HG03442 (cell line): ENCODE results near the gene CHAD.
A peak's percentile ranks its signal among the peaks of the same experiment; 100 is the strongest.
"Not testable (repeated sequence)": the region's sequence is repeated elsewhere in the genome, so short reads cannot be mapped to it uniquely, and the experiment has no call there.

Experiments used
- ATAC-seq: cut with Tn5 transposase; IDR thresholded peaks from one replicate; pipeline ENCODE4 v1.9.1; 2021; ENCODE audit warnings: mild to moderate bottlenecking, moderate library complexity; ENCODE audit not compliant: unreplicated experiment

The CHAD gene

DNA sequence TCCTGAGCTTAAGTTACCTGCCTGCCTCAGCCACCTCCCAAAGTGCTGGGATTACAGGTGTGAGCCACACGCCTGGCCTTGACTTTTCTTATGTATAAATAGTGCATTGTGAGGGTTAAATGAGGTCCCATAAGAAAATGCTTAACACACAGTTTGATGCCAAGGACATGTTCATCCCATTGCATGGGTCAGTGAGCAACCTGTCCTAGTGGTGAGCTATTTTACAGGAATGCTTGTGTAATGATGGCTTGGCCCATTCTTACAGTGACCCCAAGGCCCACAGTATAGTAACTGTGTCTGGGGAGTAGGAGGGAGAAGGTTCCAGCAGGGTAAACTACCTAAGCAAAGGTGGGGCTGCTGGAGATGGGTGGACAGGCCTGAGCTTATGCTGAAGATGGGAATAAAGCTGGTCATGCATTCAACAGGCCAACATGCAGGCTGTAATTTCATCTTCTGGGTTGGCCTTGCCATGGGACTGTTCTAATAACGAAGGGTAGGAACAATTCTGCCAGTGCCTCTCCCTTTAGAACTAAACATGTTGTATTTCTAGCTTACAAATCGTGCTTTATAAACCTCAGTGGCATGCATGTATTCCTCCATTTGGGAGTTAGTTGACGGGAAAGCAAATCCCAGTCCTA, 36.4 kb downstream of the CHAD start:
- ATAC-seq = no peak

DNA sequence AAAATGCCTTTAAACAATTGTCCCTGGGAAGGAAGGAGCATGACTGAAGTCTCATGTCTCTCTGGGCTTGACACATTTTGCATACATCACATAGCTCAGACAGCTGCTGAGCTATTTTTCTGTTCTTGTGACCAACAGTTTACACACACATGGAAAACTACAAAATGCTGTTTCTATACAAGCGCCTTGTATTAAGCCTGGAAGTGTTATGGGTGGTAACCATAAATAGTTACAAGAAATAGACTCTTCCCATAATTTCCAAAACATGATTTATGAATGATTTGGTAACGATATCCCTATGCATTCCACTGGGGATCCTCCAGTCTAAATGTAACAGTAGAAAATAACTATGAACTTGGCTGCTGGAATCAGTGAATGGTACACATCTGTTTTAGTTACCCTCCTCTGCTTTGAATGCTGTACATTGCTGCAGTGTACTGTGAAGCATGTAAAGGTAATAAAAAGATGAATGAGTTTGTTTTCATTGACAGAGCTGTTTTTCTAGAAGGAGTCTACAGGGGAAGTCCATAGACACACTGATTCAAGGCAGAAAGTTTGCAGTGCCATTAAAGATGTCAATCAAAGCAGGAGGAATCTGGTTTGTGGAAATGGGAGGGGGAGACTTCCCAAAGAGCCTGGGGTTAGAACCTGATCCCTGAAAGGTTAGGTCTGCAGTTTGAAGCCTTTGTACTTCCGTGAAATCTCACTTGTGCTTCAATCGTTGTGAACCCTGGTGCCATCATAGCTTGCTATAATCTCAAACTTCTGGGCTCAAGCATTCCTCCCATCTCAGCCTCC, 37.7 kb downstream of the CHAD start:
- no peak for ATAC-seq

DNA sequence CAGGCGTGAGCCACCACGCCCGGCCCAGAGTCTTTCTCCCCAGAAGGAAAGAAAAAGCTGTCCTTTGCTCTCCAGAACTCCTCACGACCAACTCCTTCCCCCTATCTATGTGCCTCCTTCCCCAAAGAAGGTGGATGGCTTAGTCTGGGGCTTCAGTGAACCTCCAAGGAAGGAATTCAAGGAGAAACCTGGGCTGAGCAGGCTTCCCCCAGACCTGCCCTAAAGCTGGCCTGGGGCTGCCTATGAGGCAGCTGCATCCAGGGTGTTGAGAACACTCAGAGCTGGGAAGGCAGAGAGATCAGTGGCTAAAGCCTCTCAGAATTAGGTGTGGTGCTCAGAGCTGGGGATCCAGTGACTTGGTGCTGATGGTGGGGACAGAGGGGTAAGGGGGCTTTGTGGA, 38.9 kb downstream of the CHAD start:
- ATAC-seq = no peak

DNA sequence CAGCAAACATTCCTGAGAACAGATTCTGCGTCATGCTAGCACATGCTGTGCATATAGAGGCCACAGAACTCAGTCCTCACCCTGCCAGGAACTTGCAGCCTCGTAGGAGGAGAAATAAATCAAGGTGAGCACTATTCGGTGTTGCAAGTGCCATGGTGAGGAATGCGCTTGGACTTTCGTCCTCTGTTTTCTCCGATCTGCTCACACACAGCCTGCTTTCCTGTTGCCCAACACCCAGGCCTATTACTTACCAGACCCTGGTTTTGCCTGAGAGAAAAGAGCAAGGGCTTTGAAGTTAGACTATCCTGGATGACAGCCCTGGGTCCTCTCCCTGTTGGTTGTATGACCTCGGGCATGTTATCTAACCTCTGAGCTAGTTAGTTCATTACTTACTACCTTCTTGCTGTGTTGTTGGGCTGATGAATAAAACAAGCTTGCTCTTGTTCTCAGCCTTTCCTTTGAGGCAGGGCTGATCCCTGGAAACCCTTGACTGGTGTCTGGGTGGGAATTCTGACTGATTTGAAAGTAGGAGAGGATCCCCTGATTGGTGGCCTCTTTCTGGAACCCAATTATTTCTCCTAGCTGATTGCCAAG, 39.8 kb downstream of the CHAD start:
- ATAC-seq = no peak

DNA sequence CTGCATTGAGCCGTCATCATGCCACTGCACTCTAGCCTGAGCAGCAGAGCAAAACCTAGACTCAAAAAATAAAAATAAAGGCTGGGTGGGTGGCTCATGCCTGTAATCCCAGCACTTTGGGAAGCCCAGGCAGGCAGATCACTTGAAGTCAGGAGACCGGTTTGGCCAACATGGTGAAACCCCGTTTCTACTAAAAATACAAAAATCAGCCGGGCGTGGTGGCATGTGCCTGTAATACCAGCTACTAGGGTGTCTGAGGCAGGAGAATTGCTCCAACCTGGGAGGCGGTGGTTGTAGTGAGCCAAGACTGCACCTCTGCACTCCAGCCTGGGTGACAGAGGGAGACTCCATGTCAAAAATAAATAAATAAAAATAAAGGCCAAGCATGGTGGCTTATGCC, 40.6 kb downstream of the CHAD start:
- ATAC-seq = not testable (repeated sequence)

DNA sequence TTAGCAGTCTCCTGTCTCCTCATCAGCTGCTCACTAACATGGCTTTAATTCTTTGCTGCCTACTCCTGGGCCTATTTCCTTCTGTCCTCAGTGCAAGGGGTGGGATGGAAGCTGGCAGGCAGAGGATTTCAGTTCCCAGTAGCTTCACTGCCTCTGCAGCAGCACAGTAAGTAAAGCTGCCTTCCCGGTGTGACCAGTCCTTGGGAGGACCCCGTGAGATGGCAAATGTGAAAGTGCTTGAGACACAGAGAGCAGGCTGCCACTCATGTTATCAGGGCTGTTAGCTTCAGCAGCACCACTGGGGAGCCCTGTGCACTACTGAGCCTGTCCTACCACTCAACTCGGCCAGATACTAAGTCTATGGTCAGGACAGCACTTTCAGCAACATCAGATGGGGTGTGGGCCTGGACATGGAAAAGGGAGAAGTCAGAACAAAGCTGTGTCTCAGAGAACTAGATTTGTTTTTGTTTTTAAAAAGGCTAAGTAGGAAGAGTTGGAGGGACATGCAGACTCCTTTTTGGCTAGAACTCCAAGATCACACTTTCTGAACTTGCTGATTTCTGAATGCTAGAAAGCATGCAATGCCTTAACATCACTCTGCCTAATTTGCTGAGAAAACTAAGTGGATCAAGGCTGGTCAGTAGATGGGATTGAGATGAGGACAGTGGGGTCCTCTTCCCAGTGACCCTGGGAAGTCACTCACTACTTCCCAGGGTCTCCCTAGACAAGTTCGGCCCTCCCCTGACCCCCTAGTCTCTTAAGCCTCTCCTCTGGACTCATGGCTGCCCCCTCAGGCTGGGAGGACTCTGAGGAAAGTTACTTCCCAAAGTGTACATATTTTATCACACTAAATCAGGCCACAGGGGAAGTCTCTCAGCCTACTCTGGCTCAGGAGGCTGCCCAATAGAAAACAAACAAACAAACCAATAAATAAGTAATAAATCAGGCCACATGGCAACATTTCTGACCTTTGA, 41.6 kb downstream of the CHAD start:
- ATAC-seq = no peak

DNA sequence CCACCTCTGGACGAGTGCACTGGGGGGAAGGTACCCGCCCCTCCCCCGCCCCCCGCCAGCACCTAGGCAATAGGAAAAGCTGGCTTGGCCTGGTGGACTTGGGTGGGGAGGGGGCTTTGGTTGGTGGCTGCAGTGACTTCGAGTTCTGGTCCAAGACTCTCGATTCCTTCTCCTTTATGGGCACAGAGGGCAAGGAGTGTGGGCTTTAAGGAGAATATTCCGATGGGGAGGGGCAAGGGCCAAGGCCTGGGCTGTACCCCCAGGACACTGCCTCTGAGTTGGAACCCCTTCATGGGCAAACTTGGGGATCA, 42.3 kb downstream of the CHAD start:
- ATAC-seq = no peak

DNA sequence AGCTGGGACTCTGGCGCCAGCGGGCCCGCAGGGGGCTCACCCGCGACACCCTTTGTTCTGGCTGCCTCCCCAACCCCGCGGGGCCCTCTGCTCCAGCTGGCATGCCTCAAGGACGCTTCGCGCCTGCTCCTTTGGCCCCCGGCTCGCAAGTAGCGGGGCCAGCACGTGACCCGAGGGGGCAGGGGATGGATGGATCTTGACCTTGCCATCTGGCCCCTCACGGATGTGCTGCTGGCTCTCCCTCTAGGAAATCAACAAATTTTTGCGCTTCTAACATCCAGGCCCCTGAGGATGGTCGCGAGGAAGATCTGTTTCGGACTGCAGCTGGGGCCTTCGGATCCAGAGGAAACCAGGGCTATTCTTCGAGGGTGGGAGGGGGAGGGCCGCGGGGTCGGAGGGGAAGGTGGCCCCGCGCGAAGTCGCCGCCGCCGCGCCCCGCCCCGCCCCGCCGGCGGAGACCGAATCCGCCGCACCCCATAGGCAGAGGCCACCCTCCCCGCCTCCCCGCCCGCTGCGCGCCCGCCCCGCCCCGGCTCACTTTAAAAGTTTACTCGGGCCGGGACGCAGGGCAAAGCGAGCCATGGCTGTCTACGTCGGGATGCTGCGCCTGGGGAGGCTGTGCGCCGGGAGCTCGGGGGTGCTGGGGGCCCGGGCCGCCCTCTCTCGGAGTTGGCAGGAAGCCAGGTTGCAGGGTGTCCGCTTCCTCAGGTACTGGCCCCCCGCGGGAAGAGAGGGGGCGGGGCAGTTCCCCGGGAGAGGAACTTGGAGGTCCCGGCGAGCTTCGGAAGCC, 42.8 kb downstream of the CHAD start, which contains the start of gene ACSF2:
Gene ACSF2, plus strand, starts transcription at position 537 of the 790 bp plus-strand sequence. Its CDS starts 44 bp downstream, at position 581.
- peak; percentile 42 for ATAC-seq

DNA sequence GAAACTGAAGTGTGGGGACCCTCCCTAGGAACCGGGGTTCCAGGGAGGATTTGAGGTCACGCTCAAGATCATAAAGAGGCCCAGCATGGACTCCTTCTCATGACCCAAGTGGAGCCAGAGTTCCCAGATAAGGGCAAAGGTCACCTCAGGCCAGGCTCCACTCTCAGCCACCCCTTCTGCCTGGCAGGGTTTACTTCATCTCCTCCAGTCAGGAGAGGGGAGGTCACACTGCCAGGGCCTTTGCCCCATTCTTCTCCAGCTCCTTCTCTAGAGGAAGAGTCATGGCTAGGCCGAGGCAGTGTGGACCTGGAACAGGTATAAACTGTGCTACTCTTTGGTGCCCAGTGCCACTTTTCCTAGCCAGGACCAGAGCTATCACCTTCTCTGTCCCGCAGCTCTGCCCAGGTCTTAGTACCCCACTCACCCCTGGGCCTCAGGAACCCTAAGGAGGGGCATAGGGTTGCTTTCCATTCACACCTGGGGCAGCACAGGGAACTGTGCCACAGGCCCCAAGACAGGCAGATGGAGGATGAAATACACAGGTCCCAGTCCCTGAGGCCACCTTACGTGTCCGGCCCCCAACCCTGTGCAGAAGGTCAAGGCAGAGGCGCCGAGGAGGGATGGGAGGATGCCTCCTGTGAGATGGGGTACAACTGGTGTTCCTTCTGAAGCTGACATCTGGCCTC, 43.5 kb downstream of the CHAD start:
- no peak for ATAC-seq

DNA sequence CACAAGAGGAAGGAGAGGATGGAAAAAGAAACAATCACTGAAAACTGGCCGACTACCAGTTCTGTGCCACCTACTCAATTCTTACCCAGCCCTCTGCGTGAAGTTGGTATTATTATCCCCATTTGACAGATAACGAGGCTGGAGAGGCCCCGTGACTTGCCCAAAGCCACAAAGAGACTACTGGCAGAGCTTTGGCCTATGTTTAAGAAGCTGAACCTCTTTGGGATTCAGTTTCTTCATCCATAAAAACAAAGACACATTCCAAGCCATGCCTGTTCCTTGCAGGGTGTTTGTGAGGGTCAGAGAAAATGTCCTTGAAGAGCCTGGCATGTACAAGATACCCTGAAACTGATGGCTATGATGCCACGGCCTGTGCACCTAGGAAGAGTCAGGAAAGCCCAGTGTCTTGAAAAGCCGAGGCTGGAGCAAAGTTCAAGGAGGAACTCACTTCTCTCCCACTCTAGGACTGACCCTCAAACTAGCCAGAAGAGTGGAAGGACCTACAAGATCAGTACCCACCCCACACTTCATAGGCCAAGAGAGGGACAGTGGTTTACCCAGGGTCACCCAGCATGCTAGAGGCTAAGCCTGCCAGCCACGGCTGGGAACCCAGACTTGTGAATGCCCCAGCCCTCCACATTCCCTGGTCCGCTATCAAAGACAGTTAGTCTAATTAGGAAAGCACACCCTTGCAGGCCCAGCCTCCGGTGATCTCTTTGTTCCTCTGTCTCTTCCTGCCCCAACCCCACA, 44.3 kb downstream of the CHAD start:
- ATAC-seq = no peak

DNA sequence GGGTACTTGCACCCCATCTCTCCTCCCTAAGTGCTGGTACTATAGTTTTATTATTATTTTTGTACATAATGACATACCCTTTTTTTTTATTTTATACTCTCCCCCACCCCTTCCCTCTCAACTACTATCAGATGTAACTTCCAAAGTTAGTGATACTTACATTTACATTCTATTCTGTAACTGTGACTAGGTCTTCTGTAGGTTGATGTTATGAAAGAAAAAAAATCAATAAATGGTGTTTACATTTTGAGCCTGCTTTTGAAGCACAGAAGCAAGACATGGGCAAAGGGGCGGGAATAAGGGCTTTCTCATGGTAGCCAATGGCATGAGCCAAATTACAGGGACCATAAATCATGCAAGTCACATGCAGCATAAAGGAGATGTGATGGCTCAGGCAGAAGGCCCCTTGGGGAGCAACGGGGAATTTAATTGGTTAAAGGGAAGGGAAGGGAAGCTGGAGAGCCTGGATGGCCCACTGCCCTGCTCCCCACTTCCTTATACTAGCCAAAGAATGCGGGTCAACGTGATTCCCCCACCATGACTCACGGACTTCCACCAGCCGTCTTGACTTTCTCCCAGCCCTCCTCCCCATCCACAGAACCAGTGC, 45.0 kb downstream of the CHAD start:
- no peak for ATAC-seq

DNA sequence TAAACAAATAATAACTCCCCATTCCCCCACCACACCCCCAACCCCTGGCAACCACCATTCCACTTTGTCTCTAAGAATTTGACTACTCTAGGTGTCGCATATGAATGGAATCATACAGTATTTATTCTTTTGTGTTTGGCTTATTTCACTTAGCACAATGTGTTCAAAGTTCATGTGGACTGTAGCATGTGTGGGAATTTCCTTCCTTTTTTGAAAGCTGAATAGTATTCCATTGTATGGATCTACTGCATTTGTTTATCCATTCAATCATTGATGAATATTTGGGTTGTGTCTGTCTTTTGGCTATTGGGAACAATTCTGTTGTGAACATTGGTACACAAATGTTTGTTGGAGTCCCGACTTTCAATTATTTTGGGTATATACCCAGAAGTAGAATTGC, 45.9 kb downstream of the CHAD start:
- no peak for ATAC-seq

DNA sequence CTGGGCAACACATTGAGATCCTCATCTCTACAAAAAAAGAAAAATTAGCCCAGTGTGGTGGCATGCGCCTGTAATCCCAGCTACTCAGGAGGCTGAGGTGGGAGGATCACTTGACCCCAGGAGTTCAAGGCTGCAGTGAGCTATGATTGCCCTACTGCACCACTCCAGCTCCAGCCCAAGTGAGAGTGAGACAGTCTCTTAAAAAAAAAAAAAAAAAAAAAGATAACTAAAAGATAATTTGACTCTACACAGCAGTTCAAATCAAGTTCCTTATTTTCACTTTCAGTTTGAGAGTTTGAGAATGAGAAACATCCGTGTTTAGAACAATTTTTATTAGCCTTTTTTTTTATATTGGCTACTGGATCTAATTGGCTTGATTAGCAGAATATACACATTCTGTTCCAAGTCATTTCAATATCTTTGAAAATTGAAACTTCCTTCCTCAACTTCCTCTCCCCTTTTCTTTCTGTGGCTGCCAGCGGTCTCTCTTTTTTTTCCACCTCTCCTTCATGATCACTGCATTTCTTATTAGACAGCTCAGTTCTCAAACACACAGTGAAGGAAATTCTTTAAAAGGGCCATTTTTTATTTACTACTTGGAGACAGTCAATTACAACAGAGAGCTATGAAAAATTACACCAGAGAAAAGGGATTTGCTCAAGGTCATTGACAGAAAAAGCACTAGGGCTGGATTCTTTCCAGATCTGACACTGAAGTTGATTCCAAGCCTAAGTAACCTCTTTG, 47.2 kb downstream of the CHAD start:
- ATAC-seq = no peak

DNA sequence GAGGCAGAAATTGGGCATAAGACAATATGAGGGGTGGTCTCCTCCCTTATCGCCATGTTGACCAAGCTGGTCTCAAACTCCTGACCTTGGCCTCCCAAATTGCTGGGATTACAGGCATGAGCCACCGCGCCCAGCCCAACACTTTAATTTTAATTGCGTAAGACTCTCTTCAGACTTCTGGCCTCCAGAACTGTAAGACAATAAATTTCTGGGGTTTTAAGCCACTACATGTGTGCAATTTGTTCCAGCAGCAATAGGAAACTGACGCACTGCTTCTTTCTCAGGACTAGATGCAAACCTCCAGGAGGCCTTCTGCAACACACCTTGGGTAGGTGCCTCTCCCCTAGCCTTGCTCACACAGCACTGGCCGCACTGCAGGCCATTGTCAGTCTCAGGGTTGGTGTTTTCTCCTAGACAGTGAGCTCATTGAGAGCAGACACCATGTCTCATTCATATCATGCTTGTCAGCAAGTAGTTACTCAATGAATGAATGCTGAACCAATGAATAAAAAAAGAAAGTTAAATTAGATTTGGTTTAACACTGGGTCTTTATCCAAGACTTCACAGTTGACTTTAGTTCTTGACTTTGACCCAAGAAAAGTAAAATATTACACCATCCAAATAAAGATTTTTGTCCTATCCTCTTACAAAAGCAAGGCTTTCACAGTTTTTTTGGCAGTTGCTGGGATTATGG, 48.1 kb downstream of the CHAD start:
- no peak for ATAC-seq

DNA sequence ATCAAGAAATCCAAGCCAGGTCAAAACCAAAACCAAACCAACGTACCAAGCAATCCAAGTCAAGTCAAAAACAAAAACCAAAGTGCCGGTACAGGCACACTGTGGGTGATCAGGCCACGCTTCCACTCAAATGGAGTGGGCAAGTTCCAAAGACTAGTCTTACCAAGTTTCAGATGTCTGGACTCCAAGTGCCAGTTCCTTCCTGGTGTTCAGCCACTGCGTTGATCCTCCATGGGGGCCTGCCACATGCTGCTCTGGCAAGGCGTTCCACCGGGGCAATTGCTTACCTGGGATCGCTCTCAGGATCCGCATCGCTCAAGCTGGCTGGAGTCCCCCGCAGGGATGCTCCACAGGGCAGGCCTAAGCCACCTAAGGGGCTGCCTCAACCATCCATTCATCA, 49.1 kb downstream of the CHAD start:
- not testable (repeated sequence) for ATAC-seq

DNA sequence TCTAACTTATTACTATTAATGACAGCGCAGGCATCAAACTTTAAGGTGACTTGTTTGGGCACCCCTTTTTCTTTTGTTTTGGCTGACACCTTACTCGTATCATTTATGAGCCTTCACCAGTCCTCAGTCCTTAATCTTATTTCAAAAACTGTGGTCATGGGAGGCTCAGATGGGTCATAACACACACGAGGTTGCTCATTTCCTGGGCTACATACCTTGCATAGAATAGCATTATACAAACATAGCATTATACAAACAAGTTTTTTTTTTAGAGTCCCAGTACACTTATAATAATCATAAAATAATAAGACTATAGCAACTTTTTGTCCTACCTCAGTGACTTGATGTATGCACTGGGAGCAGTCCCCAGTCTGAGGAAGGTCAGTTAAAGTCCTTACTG, 53.9 kb downstream of the CHAD start:
- ATAC-seq = no peak
